Neural progenitor cell (in vitro differentiated cells): ENCODE data around the gene PIP5K1B.

Experiments used
- CTCF ChIP-seq: fragments of 200-600 bp; sonication (generic); IDR thresholded peaks from 2 replicates; pipeline ENCODE4 v1.5.1; 2017; ENCODE audit warnings: antibody characterized with exemption, mild to moderate bottlenecking
- EZH2 ChIP-seq: fragments of 200-600 bp; sonication (generic); IDR thresholded peaks from 2 replicates; pipeline ENCODE4 v1.6.1; 2017; ENCODE audit warnings: antibody characterized with exemption, mild to moderate bottlenecking, moderate library complexity

DNA sequence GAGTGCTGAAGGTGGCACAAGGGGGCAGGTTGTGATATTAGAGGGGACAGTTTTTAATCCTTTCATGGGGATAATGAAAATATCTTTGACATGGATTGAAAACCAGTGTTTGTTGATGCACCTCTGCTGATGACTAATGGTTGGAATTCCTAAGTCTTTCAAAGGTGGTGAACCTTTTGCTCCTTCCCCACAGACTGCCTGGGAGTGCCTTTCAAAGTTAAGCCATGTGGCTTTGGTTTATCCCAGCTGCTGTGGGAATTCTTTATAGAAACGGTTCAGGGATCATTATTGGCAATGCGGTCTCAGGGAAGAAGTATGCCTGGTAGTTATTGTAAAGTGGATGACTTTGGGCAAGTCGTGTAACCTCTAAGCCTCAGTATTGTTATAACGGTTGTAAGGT lies 45.7 kb downstream of the PIP5K1B start:
- TF ChIP-seq CTCF (no peak), EZH2 (no peak)
